GM19099 (cell line): ENCODE results near the gene WNK3.

Experiments used
- POLR2A ChIP-seq: IDR thresholded peaks from 3 replicates; pipeline ENCODE4 v1.6.1; 2011; ENCODE audit warnings: low read depth; ENCODE audit not compliant: insufficient read length; ENCODE audit errors: extremely low read depth

Gene WNK3

GRCh38 chrX:54182864-54183613 lies 174.8 kb downstream of the WNK3 start, which contains the start of gene FAM120C:
TSS of gene FAM120C (minus strand) at chrX:54183254. CDS start at chrX:54183198, 56 bp downstream.
- peak; percentile 63 for TF ChIP-seq POLR2A

- TF ChIP-seq POLR2A: peak; percentile 76
Measured at GRCh38 chrX:54182194-54182863, 175.5 kb downstream of the WNK3 start.

GRCh38 chrX:54181202-54181953 lies 176.5 kb downstream of the WNK3 start:
- TF ChIP-seq POLR2A: no peak

GRCh38 chrX:54180403-54180802 lies 177.4 kb downstream of the WNK3 start:
- TF ChIP-seq POLR2A: no peak

- no peak for TF ChIP-seq POLR2A
Measured at GRCh38 chrX:54178100-54178940, 179.5 kb downstream of the WNK3 start.

GRCh38 chrX:54177306-54177705 lies 180.5 kb downstream of the WNK3 start:
- TF ChIP-seq POLR2A: no peak

- TF ChIP-seq POLR2A: no peak
Measured at GRCh38 chrX:54173791-54174190, 184.1 kb downstream of the WNK3 start.

- no peak for TF ChIP-seq POLR2A
Measured at GRCh38 chrX:54172455-54172854, 185.4 kb downstream of the WNK3 start.

GRCh38 chrX:54171527-54172250 lies 186.2 kb downstream of the WNK3 start:
- TF ChIP-seq POLR2A: no peak

GRCh38 chrX:54171091-54171490 lies 186.8 kb downstream of the WNK3 start:
- TF ChIP-seq POLR2A: no peak

- no peak for TF ChIP-seq POLR2A
Measured at GRCh38 chrX:54166915-54167314, 190.9 kb downstream of the WNK3 start.

GRCh38 chrX:54157561-54157960 lies 200.3 kb downstream of the WNK3 start:
- no peak for TF ChIP-seq POLR2A
